Stomach (tissue), 9 donors: ENCODE measurements around the gene MOB3B. TPM values are rescaled to one million over a fixed set of nuclear protein-coding genes. Genes with fewer than 3 reads are reported as not detected.

Source experiments
- DNase-seq, 2 donors: peaks; one replicate each; pipeline versions ENCODE4 v3.0.0 to v3.0.0-alpha.2; 2013 to 2019
- H3K27ac ChIP-seq, 5 donors: fragments of 200-600 bp in 4 of 5; sonication (generic) in 4 of 5; one replicate each; pipeline ENCODE4 v1.5.1; 2013 to 2019; ENCODE audit warnings: mild to moderate bottlenecking in 1 of 5, moderate library complexity in 1 of 5
- H3K27me3 ChIP-seq, 3 donors: fragments of 200-600 bp; sonication (generic); one replicate each; pipeline ENCODE4 v1.5.1; 2017 to 2019; ENCODE audit warnings: mixed run types in 1 of 3
- H3K36me3 ChIP-seq, 4 donors: fragments of 200-600 bp; sonication (generic); 1 replicate in 3 of 4; 2 replicates in 1 of 4; pipeline ENCODE4 v1.5.1; 2016 to 2019
- H3K4me1 ChIP-seq, 4 donors: fragments of 200-600 bp; sonication (generic); one replicate each; pipeline ENCODE4 v1.5.1; 2016 to 2019
- H3K4me3 ChIP-seq, 4 donors: fragments of 200-600 bp; sonication (generic) in 3 of 4; one replicate each; pipeline ENCODE4 v1.5.1; 2016 to 2019; ENCODE audit warnings: mild to moderate bottlenecking in 1 of 4
- H3K9me3 ChIP-seq, 4 donors: fragments of 200-600 bp; sonication (generic); one replicate each; pipeline ENCODE4 v1.5.1; 2016 to 2019
- EP300 ChIP-seq: sonication (generic); formaldehyde crosslinking; IDR thresholded peaks from one replicate; pipeline ENCODE4 v1.6.1; 2017; ENCODE audit warnings: antibody characterized with exemption
- POLR2A ChIP-seq, 4 donors: fragments of 450-650 bp; IDR thresholded peaks; one replicate each; pipeline ENCODE4 v1.6.1; 2016; ENCODE audit warnings: antibody characterized with exemption in 4 of 4, control low read depth in 2 of 4, mild to moderate bottlenecking in 1 of 4, moderate library complexity in 1 of 4
- POLR2AphosphoS5 ChIP-seq, 3 donors: sonication (generic); formaldehyde crosslinking; IDR thresholded peaks; one replicate each; pipeline ENCODE4 v1.6.1; 2016; ENCODE audit warnings: antibody characterized with exemption in 3 of 3
- WGBS, 5 donors: extraction: QIAGEN DNeasy Blood & Tissue Kit in 3 of 5; methylation state at CpG; one replicate each; pipeline versions ENCODE4 v1.1.5 to v1.1.7; 2013 to 2018; 5-methylcytosine and 5-hydroxymethylcytosine counted together
- intact Hi-C: fragments of 100-400 bp; cut with DNase I; formaldehyde crosslinking; loops from one replicate; pipeline ENCODE4 v1.15.1; 2023; ENCODE audit warnings: low total_unique reads
- polyA plus RNA-seq, 3 donors: library from polyadenylated mRNA; stranded (reverse); fragments of 200-250 nt; gene quantifications; one replicate each; pipeline ENCODE4 v1.2.3, GENCODE V29; 2013
- total RNA-seq, 5 donors: library from RNA; depleted of rRNA; stranded (reverse); fragments of >200 nt; gene quantifications; one replicate each; pipeline versions ENCODE4 v1.1.0 to v1.2.3, GENCODE V29; 2014 to 2016
- TF ChIP-seq, protein P1 (sequence below), 7 experiments: fragments of 450-650 bp in 4 of 7; fragments of 200-600 bp in 3 of 7; sonication (generic) in 3 of 7; IDR thresholded peaks; one replicate each; pipeline ENCODE4 v1.5.1; 2016 to 2019; ENCODE audit warnings: antibody characterized with exemption in 7 of 7, control low read depth in 2 of 7, mild to moderate bottlenecking in 1 of 7
- donor health status: healthy with polysubstance abuse.
- donor health status: Bipolar disorder and iron deficiency.
- donor health status: healthy.

The MOB3B gene
- total and polyA plus RNA-seq, 8 donors, result 4.0 to 32.7 (median 9.7) TPM

DNA sequence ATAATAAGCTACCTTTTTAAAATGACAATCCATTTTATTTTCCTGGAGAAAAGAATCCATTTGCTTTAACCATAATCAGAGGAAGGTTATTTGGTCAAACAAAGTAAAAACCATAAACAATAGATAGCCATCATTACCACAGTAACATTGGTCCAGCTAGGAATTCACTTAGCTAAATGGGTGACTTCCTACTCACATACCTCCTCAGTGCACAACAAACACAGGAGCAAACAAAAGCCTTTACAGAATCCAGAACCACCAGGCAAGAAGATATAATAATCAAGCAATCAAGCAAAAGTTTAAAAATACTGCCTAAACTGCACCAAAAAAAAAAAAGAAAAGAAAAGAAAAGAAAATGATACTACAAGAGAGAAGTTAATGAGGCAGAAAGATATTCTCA lies 6.5 kb downstream of the MOB3B start:
- H3K4me1 ChIP-seq, result peaks cover 10 to 26% (median 18%) of the 10 kb centered on the region in 4 donors
- TF ChIP-seq POLR2A (IDR thresholded peaks at IDR 0.05) (no peak), POLR2AphosphoS5 (IDR thresholded peaks at IDR 0.05) (no peak), EP300 (no peak)
- TF ChIP-seq, protein P1, sequence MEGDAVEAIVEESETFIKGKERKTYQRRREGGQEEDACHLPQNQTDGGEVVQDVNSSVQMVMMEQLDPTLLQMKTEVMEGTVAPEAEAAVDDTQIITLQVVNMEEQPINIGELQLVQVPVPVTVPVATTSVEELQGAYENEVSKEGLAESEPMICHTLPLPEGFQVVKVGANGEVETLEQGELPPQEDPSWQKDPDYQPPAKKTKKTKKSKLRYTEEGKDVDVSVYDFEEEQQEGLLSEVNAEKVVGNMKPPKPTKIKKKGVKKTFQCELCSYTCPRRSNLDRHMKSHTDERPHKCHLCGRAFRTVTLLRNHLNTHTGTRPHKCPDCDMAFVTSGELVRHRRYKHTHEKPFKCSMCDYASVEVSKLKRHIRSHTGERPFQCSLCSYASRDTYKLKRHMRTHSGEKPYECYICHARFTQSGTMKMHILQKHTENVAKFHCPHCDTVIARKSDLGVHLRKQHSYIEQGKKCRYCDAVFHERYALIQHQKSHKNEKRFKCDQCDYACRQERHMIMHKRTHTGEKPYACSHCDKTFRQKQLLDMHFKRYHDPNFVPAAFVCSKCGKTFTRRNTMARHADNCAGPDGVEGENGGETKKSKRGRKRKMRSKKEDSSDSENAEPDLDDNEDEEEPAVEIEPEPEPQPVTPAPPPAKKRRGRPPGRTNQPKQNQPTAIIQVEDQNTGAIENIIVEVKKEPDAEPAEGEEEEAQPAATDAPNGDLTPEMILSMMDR (IDR thresholded peaks at IDR 0.05), result no peak
- intact Hi-C loops, result no loop called here
- H3K27me3 ChIP-seq, result no peaks in the 10 kb centered on the region
- no peak overlapping the region for H3K4me3 ChIP-seq
- H3K9me3 ChIP-seq, result no peaks in the 10 kb centered on the region
- no peak for DNase-seq
- no peak overlapping the region for H3K27ac ChIP-seq
- H3K36me3 ChIP-seq, result peaks cover 0 to 8% (median 0%) of the 10 kb centered on the region in 4 donors

DNA sequence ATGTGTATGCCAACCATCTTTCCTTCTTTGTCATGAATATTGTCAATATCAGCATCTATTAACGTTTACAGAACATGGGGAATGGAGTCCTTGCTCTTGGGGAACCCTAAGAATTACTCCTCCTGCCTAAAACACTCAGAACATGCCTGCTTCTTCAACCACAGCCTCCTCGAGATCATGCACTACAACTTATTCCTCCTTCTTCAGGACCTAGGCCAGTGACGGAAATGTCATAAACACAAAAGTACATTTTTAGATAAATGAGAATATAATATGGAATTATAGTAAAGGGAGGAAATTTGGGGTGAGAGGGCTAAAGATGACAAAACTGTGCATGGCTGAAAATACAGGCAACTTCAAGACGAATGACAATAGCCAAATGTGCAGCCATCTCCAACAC lies 8.6 kb downstream of the MOB3B start:
- Histone ChIP-seq H3K36me3 (peaks cover 0 to 8% (median 0%) of the 10 kb centered on the region in 4 donors), H3K27me3 (no peaks in the 10 kb centered on the region), H3K4me1 (peaks cover 0 to 5% (median 1%) of the 10 kb centered on the region in 4 donors), H3K27ac (no peak overlapping the region), H3K4me3 (no peak overlapping the region), H3K9me3 (no peaks in the 10 kb centered on the region)
- no peak for DNase-seq
- TF ChIP-seq, protein P1 (IDR thresholded peaks at IDR 0.05), result no peak
- TF ChIP-seq EP300 (no peak), POLR2A (IDR thresholded peaks at IDR 0.05) (no peak), POLR2AphosphoS5 (IDR thresholded peaks at IDR 0.05) (no peak)
- intact Hi-C loops, result no loop called here
- WGBS, 5 donors, result 86 to 92% (median 89%) methylated on average over 4 of the region's 4 CpGs

DNA sequence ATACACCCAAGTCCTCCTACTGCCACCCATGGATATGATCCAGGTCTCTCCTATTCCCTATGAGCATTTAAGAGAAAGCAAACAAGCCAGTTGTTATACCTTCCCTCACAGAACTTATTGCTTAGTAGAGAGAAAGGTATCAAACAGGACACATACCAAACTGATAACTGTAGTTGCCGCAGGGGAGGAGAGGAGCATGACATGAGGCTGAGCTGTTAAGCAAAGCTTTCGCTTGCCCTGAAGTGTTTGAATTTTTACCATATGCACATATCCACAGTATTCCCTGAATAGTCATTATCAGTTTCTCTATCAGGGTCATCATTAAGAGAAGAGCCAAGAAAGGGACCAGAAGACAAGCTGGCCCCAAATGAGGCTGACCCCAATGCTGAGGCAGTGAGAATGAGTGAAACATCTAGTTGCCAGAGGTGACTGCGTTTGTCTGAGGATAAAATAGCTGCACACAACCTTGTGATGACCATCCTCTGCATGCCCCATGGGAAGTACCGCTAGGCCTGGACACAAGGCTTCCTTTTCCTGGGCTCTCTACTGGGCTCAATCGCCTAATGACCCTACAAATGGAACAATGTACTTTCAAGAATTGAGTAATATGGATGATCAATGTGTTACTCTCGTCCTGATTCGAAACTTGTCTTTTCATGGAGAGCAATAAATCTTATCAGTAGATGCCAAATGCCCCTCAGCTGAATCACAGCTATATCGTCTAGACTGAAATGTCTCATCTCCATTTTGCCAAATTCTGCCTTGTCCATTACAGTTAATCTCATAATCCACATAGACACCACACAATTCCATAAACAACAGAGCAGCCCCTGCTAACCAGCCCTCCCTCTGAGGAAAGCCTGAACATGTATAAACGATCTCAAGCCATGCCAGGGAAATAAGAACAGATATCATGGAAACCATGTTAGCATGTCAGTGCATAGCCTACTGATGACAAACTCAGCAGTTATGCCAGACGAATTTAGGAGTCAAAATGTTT lies 9.8 kb downstream of the MOB3B start:
- WGBS, 5 donors, result 81 to 85% (median 83%) methylated on average over 10 of the region's 10 CpGs
- Histone ChIP-seq H3K27ac (no peak overlapping the region), H3K27me3 (no peaks in the 10 kb centered on the region), H3K4me3 (no peak overlapping the region), H3K9me3 (no peaks in the 10 kb centered on the region), H3K36me3 (peaks cover 0 to 7% (median 0%) of the 10 kb centered on the region in 4 donors), H3K4me1 (peaks cover 0 to 3% (median 0%) of the 10 kb centered on the region in 4 donors)
- DNase-seq, result no peak
- TF ChIP-seq EP300 (no peak), POLR2A (IDR thresholded peaks at IDR 0.05) (no peak), POLR2AphosphoS5 (IDR thresholded peaks at IDR 0.05) (no peak)
- TF ChIP-seq, protein P1 (IDR thresholded peaks at IDR 0.05), result no peak
- intact Hi-C loops, result no loop called here

DNA sequence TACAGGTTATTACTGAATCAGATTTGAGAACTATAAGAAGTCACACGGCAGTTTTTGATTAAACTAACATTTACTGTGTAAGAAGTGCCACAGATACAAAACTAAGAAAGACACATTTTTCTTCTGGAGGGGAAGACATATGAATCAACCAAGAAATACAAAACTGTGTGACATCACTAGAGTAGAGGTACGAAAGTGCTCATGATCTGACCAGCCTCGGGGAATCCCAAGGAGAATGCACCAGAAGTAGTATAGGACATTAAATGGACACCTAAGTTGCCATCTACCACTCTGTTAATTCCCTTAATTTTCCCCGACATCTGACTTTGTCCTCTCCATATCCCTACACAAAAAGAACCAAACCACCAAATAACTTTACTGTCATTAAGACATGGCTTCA lies 10.8 kb downstream of the MOB3B start:
- 84 to 94% (median 89%) methylated on average over 4 of the region's 4 CpGs for WGBS, 5 donors

More for the DNA sequence above, 10.8 kb downstream of the MOB3B start:
- TF ChIP-seq, protein P1 (IDR thresholded peaks at IDR 0.05), result no peak
- TF ChIP-seq EP300 (no peak), POLR2A (IDR thresholded peaks at IDR 0.05) (no peak)
- no peak overlapping the region for H3K27ac ChIP-seq
- peaks cover 0 to 13% (median 0%) of the 10 kb centered on the region in 4 donors for H3K4me1 ChIP-seq
- no peaks in the 10 kb centered on the region for H3K9me3 ChIP-seq
- no peak for DNase-seq
- no peaks in the 10 kb centered on the region for H3K27me3 ChIP-seq
- no peak overlapping the region for H3K4me3 ChIP-seq
- H3K36me3 ChIP-seq, result no peaks in the 10 kb centered on the region
- intact Hi-C loops, result no loop called here
